Loucy (cell line): ENCODE measurements around the gene EDIL3.

Source experiments
- H2AFZ ChIP-seq: fragments of 200-600 bp; sonication (generic); 2 replicates; pipeline ENCODE4 v1.6.0; 2016; ENCODE audit warnings: antibody characterized with exemption, mild to moderate bottlenecking, low read length, moderate library complexity
- H3F3A ChIP-seq: fragments of 200-600 bp; 2 replicates; pipeline ENCODE4 v1.6.0; 2016; ENCODE audit warnings: antibody characterized with exemption, low read depth, mild to moderate bottlenecking
- H3K27me3 ChIP-seq: fragments of 200-600 bp; sonication (generic); 2 replicates; pipeline ENCODE4 v1.6.1; 2014; ENCODE audit warnings: low read length, mild to moderate bottlenecking; ENCODE audit not compliant: insufficient read depth, poor library complexity, severe bottlenecking
- H3K36me3 ChIP-seq: fragments of 200-600 bp; sonication (generic); 2 replicates; pipeline ENCODE4 v1.6.1; 2016; ENCODE audit warnings: low read length; ENCODE audit not compliant: insufficient read depth
- H3K4me1 ChIP-seq: fragments of 200-600 bp; sonication (generic); 2 replicates; pipeline ENCODE4 v1.5.1; 2014; ENCODE audit warnings: low read length, mild to moderate bottlenecking; ENCODE audit not compliant: insufficient read depth, poor library complexity, severe bottlenecking
- H3K4me2 ChIP-seq: fragments of 200-600 bp; sonication (generic); 2 replicates; pipeline ENCODE4 v1.6.0; 2014; ENCODE audit warnings: antibody characterized with exemption, low read length, low read depth, mild to moderate bottlenecking; ENCODE audit not compliant: poor library complexity, severe bottlenecking
- H3K4me3 ChIP-seq: fragments of 200-600 bp; sonication (generic); 2 replicates; pipeline ENCODE4 v1.5.1; 2014; ENCODE audit warnings: low read length, mild to moderate bottlenecking, mixed read lengths; ENCODE audit not compliant: poor library complexity, severe bottlenecking
- H3K79me2 ChIP-seq: fragments of 200-600 bp; sonication (generic); 2 replicates; pipeline ENCODE4 v1.6.1; 2014; ENCODE audit warnings: low read length; ENCODE audit not compliant: insufficient read depth
- H3K9ac ChIP-seq: fragments of 200-600 bp; sonication (generic); 2 replicates; pipeline ENCODE4 v1.6.0; 2014; ENCODE audit warnings: mild to moderate bottlenecking, low read depth, low read length, moderate library complexity; ENCODE audit not compliant: poor library complexity, severe bottlenecking
- H3K9me2 ChIP-seq: fragments of 200-600 bp; sonication (generic); replicated peaks from 2 replicates; pipeline ENCODE4 v1.6.1; 2016; ENCODE audit warnings: low read depth, low read length, mixed read lengths
- H3K9me3 ChIP-seq: fragments of 200-600 bp; sonication (generic); 2 replicates; pipeline ENCODE4 v1.6.1; 2014; ENCODE audit warnings: mild to moderate bottlenecking, antibody characterized with exemption, low read length, low read depth; ENCODE audit not compliant: insufficient read depth
- H4K20me1 ChIP-seq: fragments of 200-600 bp; sonication (generic); 2 replicates; pipeline ENCODE4 v1.6.0; 2014; ENCODE audit warnings: antibody characterized with exemption, low read length, mild to moderate bottlenecking; ENCODE audit not compliant: insufficient read depth, poor library complexity, severe bottlenecking
- EZH2phosphoT487 ChIP-seq: fragments of 200-600 bp; IDR thresholded peaks from 2 replicates; pipeline ENCODE4 v1.6.1; 2018; ENCODE audit warnings: antibody characterized with exemption, mild to moderate bottlenecking, moderate library complexity, borderline replicate concordance
- TF ChIP-seq, protein P1 (sequence below): fragments of 200-600 bp; sonication (generic); conservative IDR thresholded peaks from 2 replicates; pipeline ENCODE4 v1.5.1; 2014; ENCODE audit warnings: mild to moderate bottlenecking, antibody characterized with exemption, low read length

Gene EDIL3, protein sequence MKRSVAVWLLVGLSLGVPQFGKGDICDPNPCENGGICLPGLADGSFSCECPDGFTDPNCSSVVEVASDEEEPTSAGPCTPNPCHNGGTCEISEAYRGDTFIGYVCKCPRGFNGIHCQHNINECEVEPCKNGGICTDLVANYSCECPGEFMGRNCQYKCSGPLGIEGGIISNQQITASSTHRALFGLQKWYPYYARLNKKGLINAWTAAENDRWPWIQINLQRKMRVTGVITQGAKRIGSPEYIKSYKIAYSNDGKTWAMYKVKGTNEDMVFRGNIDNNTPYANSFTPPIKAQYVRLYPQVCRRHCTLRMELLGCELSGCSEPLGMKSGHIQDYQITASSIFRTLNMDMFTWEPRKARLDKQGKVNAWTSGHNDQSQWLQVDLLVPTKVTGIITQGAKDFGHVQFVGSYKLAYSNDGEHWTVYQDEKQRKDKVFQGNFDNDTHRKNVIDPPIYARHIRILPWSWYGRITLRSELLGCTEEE

DNA sequence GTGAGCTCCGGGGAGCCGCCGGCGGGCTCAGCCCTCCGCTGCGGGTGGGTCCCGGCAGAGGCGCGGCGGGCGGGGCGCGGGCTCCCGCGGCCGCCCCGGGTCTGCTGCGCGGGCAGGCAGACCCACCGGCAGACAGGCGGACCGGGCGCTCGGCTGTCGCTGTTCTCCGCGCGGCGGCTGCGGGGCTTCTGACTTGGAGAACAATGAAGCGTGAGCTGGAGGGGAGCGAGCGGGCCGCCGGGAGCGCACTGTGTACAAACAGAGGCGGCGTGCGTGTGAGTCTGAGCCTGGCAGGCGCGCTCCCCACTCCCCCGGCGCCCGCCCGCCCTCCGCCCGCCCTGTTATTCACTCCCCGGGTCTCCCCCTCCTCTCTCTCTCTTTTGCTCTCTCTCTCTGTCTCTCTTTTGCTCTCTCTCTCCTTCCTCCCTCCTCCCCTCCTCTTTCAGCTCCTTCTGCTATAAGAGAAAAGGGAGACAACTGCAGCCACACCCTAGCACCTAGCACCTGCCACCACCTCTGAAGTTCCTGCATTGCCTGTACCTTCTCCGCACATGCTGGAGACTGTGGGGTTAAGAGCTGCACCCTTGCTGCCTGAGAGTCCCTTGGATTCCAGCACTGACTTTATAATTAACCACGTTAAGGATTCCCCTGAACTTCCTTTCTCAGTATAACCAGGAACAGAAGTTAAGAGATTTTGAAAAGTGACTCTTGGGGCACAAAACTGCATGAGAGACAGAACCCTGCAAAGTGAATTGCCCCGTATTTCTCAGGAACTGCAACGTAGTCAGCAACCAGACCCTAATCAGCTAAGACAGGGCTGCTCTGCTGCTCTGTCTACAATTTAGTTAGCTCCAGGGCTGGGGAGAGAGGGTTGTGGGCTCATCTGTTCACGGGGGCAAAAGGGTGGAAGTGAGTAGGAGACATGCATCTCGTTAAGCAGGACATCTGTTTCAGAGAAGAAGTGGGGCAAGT lies at the start of gene EDIL3:
EDIL3 (minus strand) TSS at position 277 of the 972 bp plus-strand sequence. CDS start 506 bp downstream, outside the sequence.
- Histone ChIP-seq H3K27me3 (no peaks in the 10 kb centered on the region), H3F3A (no peaks in the 10 kb centered on the region), H3K9ac (no peak within 1 kb of the TSS), H2AFZ (no peak within 1 kb of the TSS), H3K9me2 (no peaks in the 10 kb centered on the region), H3K4me3 (no peak within 1 kb of the TSS), H3K4me1 (no peaks in the 10 kb centered on the region), H3K36me3 (no peaks in the 10 kb centered on the region), H3K4me2 (no peak within 1 kb of the TSS), H3K9me3 (no peaks in the 10 kb centered on the region), H4K20me1 (no peaks in the 10 kb centered on the region), H3K79me2 (no peaks in the 10 kb centered on the region)
- TF ChIP-seq, protein P1, sequence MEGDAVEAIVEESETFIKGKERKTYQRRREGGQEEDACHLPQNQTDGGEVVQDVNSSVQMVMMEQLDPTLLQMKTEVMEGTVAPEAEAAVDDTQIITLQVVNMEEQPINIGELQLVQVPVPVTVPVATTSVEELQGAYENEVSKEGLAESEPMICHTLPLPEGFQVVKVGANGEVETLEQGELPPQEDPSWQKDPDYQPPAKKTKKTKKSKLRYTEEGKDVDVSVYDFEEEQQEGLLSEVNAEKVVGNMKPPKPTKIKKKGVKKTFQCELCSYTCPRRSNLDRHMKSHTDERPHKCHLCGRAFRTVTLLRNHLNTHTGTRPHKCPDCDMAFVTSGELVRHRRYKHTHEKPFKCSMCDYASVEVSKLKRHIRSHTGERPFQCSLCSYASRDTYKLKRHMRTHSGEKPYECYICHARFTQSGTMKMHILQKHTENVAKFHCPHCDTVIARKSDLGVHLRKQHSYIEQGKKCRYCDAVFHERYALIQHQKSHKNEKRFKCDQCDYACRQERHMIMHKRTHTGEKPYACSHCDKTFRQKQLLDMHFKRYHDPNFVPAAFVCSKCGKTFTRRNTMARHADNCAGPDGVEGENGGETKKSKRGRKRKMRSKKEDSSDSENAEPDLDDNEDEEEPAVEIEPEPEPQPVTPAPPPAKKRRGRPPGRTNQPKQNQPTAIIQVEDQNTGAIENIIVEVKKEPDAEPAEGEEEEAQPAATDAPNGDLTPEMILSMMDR = no peak
- no peak for TF ChIP-seq EZH2phosphoT487

GRCh38 chr5:84433461-84433860 lies 48.8 kb upstream of the EDIL3 start:
- TF ChIP-seq EZH2phosphoT487 = no peak
- TF ChIP-seq, protein P1 = no peak
- Histone ChIP-seq H3K27me3 (no peaks in the 10 kb centered on the region), H3K36me3 (no peaks in the 10 kb centered on the region), H3K4me2 (no peak overlapping the region), H3K79me2 (no peaks in the 10 kb centered on the region), H3K9me3 (no peaks in the 10 kb centered on the region), H3K9ac (no peak overlapping the region), H3K4me3 (no peak overlapping the region), H3K4me1 (no peaks in the 10 kb centered on the region), H2AFZ (no peak overlapping the region), H3F3A (no peaks in the 10 kb centered on the region), H3K9me2 (no peaks in the 10 kb centered on the region), H4K20me1 (no peaks in the 10 kb centered on the region)

DNA sequence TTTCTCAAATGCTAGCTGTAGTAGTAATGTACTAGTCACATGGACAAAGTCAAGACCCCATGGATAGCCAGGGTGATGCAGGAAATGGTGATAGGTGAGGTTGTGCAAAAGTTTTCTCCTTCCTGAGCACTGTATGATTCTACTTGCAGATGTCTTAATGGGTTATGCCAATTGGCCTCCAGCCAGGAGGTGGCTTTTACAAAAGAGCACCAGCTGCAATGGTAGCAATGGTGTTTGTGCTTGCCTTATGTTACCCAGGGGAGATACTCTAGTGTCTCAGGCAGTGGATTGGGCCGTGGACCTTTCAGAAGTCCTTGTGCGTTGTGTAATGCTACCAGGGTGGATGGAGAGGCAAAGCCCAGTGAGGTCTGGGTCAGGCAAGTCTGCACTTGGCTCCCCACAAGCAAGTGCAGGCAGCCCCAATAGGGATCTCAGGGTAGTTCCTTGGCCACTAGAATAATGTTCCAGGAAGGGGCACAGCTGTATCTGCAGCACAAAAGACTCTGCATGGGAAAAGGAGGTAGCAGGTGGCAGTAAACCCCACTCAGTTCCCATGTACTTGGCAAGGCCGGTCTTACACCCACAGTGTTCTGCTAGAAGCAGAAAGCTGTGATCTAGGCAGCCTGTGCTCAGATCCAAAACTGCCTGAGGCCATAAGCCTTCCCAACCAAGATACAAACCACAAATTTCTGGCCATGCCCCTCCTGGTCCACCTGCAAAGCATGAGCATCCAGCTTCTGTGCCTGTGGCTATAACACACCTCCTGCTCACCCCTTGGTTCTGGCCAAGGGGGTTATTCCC lies 46.4 kb upstream of the EDIL3 start:
- TF ChIP-seq EZH2phosphoT487 = no peak
- TF ChIP-seq, protein P1 = no peak
- Histone ChIP-seq H4K20me1 (no peaks in the 10 kb centered on the region), H3F3A (no peaks in the 10 kb centered on the region), H3K9ac (no peak overlapping the region), H3K79me2 (no peaks in the 10 kb centered on the region), H3K9me2 (no peaks in the 10 kb centered on the region), H3K9me3 (no peaks in the 10 kb centered on the region), H3K27me3 (no peaks in the 10 kb centered on the region), H3K4me3 (no peak overlapping the region), H3K4me1 (no peaks in the 10 kb centered on the region), H3K36me3 (no peaks in the 10 kb centered on the region), H3K4me2 (no peak overlapping the region), H2AFZ (no peak overlapping the region)
